Activated naive CD8-positive, alpha-beta T cell treated with anti-CD3 and anti-CD28 coated beads, Interleukin-2, amount 10 ng/mL, durations not matched to agents 7 days and 5 days (primary cell): Measurements from ENCODE around the gene KCNB1. TPM values are rescaled to one million over a fixed set of nuclear protein-coding genes. Genes with fewer than 3 reads are reported as not detected.

Experiments used
- ATAC-seq: fragments of 150-1000 bp; cut with Tn5 transposase; one replicate; pipeline ENCODE4 v1.10.0; 2021; ENCODE audit warnings: low read depth, moderate library complexity
- POLR2A ChIA-PET: fragments of 350-600 bp; sonication (Branson Sonifier 250); formaldehyde crosslinking; loops from one replicate; lab custom pipeline; 2021; ENCODE audit warnings: antibody characterized with exemption; lab: Charles Lee
- DNase-seq: peaks from one replicate; pipeline ENCODE4 v3.0.0; 2021
- H3K27ac Mint-ChIP-seq: one replicate; pipeline ENCODE4 v1.8.0; 2022; ENCODE audit warnings: mild to moderate bottlenecking, mixed read lengths
- H3K27me3 Mint-ChIP-seq: one replicate; pipeline ENCODE4 v1.8.0; 2022; ENCODE audit warnings: mild to moderate bottlenecking, moderate library complexity, mixed read lengths
- H3K36me3 Mint-ChIP-seq: one replicate; pipeline ENCODE4 v1.8.0; 2021; ENCODE audit warnings: mild to moderate bottlenecking, mixed read lengths
- H3K4me1 Mint-ChIP-seq: one replicate; pipeline ENCODE4 v1.8.0; 2021; ENCODE audit warnings: mixed read lengths
- H3K4me3 Mint-ChIP-seq: one replicate; pipeline ENCODE4 v1.8.0; 2022; ENCODE audit warnings: mild to moderate bottlenecking, moderate library complexity, mixed read lengths
- H3K9me3 Mint-ChIP-seq: one replicate; pipeline ENCODE4 v1.8.0; 2021; ENCODE audit warnings: mixed read lengths
- total RNA-seq, 2 experiments: library from RNA; stranded (reverse); gene quantifications; one replicate each; pipeline ENCODE4 v1.2.3, GENCODE V29; 2021

Gene KCNB1
- total RNA-seq, 2 experiments from 2014 or later: 0.09 TPM; not detected in 1

- ATAC-seq (no peak), DNase-seq (no peak)
- H3K4me3 Mint-ChIP-seq: no peak overlapping the region
- POLR2A ChIA-PET: no interaction called here
- H3K9me3 Mint-ChIP-seq: no peaks in the 10 kb centered on the region
- no peaks in the 10 kb centered on the region for H3K36me3 Mint-ChIP-seq
- H3K27ac Mint-ChIP-seq: no peak overlapping the region
- H3K27me3 Mint-ChIP-seq: peaks cover 23% of the 10 kb centered on the region
- H3K4me1 Mint-ChIP-seq: peaks cover 2% of the 10 kb centered on the region
Observed at GRCh38 chr20:49346682-49347081, 135.8 kb downstream of the KCNB1 start.

- no peak overlapping the region for H3K4me3 Mint-ChIP-seq
- no peak for ATAC-seq
- DNase-seq: no peak
- H3K27ac Mint-ChIP-seq: no peak overlapping the region
- no peaks in the 10 kb centered on the region for H3K36me3 Mint-ChIP-seq
- POLR2A ChIA-PET: no interaction called here
- H3K4me1 Mint-ChIP-seq: peaks cover 2% of the 10 kb centered on the region
- peaks cover 25% of the 10 kb centered on the region for H3K27me3 Mint-ChIP-seq
- no peaks in the 10 kb centered on the region for H3K9me3 Mint-ChIP-seq
Observed at GRCh38 chr20:49345524-49345923, 136.9 kb downstream of the KCNB1 start.

- DNase-seq: no peak
- Mint-ChIP-seq H3K9me3 (no peaks in the 10 kb centered on the region), H3K27me3 (peaks cover 25% of the 10 kb centered on the region), H3K4me3 (no peak overlapping the region), H3K36me3 (no peaks in the 10 kb centered on the region), H3K27ac (no peak overlapping the region), H3K4me1 (peaks cover 2% of the 10 kb centered on the region)
- ATAC-seq: no peak
- POLR2A ChIA-PET: no interaction called here
Observed at GRCh38 chr20:49344975-49345374, 137.5 kb downstream of the KCNB1 start.

- DNase-seq (no peak), ATAC-seq (no peak)
- no peaks in the 10 kb centered on the region for H3K36me3 Mint-ChIP-seq
- H3K4me3 Mint-ChIP-seq: no peak overlapping the region
- H3K4me1 Mint-ChIP-seq: peaks cover 2% of the 10 kb centered on the region
- H3K27me3 Mint-ChIP-seq: peaks cover 25% of the 10 kb centered on the region
- no peak overlapping the region for H3K27ac Mint-ChIP-seq
- H3K9me3 Mint-ChIP-seq: no peaks in the 10 kb centered on the region
- POLR2A ChIA-PET: no interaction called here
Observed at GRCh38 chr20:49344140-49344539, 138.3 kb downstream of the KCNB1 start.

DNA sequence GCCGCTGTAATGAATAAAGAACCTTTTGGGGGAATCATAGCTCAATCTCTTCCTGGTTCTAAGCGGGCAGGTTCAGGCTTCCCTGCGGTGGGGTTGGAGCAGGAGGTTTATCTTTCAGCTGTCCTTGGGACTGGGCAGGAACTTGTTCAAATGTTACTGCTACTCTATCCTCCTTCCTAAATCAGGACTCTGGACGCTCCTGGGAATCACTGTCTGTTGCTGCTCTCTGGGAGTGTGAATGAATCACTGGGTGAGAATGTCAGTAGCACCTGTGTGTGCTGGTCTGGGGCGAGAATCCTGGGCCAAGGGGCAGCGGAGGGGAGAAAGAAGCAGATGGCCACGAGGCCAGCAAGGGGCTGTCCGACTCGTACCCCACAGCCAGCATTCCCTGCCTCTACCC lies 139.2 kb downstream of the KCNB1 start:
- ATAC-seq (no peak), DNase-seq (no peak)
- no peak overlapping the region for H3K4me3 Mint-ChIP-seq
- H3K36me3 Mint-ChIP-seq: no peaks in the 10 kb centered on the region
- H3K27me3 Mint-ChIP-seq: peaks cover 25% of the 10 kb centered on the region
- H3K4me1 Mint-ChIP-seq: peaks cover 2% of the 10 kb centered on the region
- H3K27ac Mint-ChIP-seq: no peak overlapping the region
- H3K9me3 Mint-ChIP-seq: no peaks in the 10 kb centered on the region
- POLR2A ChIA-PET: no interaction called here

- Mint-ChIP-seq H3K9me3 (no peaks in the 10 kb centered on the region), H3K4me1 (no peaks in the 10 kb centered on the region), H3K36me3 (no peaks in the 10 kb centered on the region), H3K27me3 (peaks cover 25% of the 10 kb centered on the region), H3K4me3 (no peak overlapping the region), H3K27ac (no peak overlapping the region)
- DNase-seq (no peak), ATAC-seq (no peak)
- POLR2A ChIA-PET: no interaction called here
Observed at GRCh38 chr20:49340161-49340966, 142.1 kb downstream of the KCNB1 start.

- Mint-ChIP-seq H3K36me3 (no peaks in the 10 kb centered on the region), H3K9me3 (no peaks in the 10 kb centered on the region), H3K27me3 (peaks cover 25% of the 10 kb centered on the region), H3K27ac (no peak overlapping the region), H3K4me3 (no peak overlapping the region), H3K4me1 (no peaks in the 10 kb centered on the region)
- no peak for DNase-seq
- POLR2A ChIA-PET: no interaction called here
- ATAC-seq: no peak
Observed at GRCh38 chr20:49339123-49339522, 143.3 kb downstream of the KCNB1 start.

- H3K36me3 Mint-ChIP-seq: no peaks in the 10 kb centered on the region
- no peak overlapping the region for H3K27ac Mint-ChIP-seq
- DNase-seq (no peak), ATAC-seq (no peak)
- no peak overlapping the region for H3K4me3 Mint-ChIP-seq
- H3K27me3 Mint-ChIP-seq: peaks cover 19% of the 10 kb centered on the region
- POLR2A ChIA-PET: no interaction called here
- H3K4me1 Mint-ChIP-seq: peaks cover 2% of the 10 kb centered on the region
- H3K9me3 Mint-ChIP-seq: no peaks in the 10 kb centered on the region
Observed at GRCh38 chr20:49338061-49338460, 144.4 kb downstream of the KCNB1 start.

GRCh38 chr20:49337357-49337756 lies 145.1 kb downstream of the KCNB1 start:
- peaks cover 2% of the 10 kb centered on the region for H3K4me1 Mint-ChIP-seq
- H3K27me3 Mint-ChIP-seq: peaks cover 21% of the 10 kb centered on the region
- DNase-seq (no peak), ATAC-seq (no peak)
- no peak overlapping the region for H3K27ac Mint-ChIP-seq
- no peak overlapping the region for H3K4me3 Mint-ChIP-seq
- no peaks in the 10 kb centered on the region for H3K36me3 Mint-ChIP-seq
- POLR2A ChIA-PET: no interaction called here
- H3K9me3 Mint-ChIP-seq: no peaks in the 10 kb centered on the region

- ATAC-seq: no peak
- H3K4me1 Mint-ChIP-seq: peaks cover 2% of the 10 kb centered on the region
- no peak for DNase-seq
- peaks cover 17% of the 10 kb centered on the region for H3K27me3 Mint-ChIP-seq
- H3K9me3 Mint-ChIP-seq: no peaks in the 10 kb centered on the region
- no peak overlapping the region for H3K4me3 Mint-ChIP-seq
- H3K36me3 Mint-ChIP-seq: no peaks in the 10 kb centered on the region
- H3K27ac Mint-ChIP-seq: no peak overlapping the region
- POLR2A ChIA-PET: interaction anchor here (0.5 kb wide), 1 partner anchor 598 kb away, joined by 4 read pairs; no protein-coding TSS in a partner anchor
Observed at GRCh38 chr20:49336786-49337185, 145.7 kb downstream of the KCNB1 start.

DNA sequence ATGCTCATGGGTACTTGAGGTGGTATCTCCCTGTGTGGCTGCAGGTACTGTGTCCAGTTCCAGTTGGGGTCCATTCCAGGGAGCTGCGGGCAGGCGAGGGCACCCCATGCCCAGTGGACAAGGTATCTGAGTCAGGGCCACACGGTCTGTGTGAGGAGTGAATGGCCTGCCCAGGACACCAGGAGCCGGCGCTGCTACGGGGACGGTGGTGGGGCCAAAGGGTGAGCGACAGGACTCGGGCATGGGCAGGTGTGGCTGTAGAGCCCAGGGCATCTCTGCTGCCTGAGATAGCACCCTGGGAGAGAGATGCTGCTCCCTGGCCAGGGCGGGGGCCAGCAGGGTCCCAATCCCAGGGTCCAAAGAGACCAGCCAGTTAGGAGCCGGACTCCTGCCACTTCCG lies 147.0 kb downstream of the KCNB1 start:
- Mint-ChIP-seq H3K4me1 (peaks cover 2% of the 10 kb centered on the region), H3K36me3 (no peaks in the 10 kb centered on the region), H3K27me3 (peaks cover 14% of the 10 kb centered on the region), H3K9me3 (no peaks in the 10 kb centered on the region), H3K27ac (no peak overlapping the region), H3K4me3 (no peak overlapping the region)
- POLR2A ChIA-PET: no interaction called here
- ATAC-seq (no peak), DNase-seq (no peak)

DNA sequence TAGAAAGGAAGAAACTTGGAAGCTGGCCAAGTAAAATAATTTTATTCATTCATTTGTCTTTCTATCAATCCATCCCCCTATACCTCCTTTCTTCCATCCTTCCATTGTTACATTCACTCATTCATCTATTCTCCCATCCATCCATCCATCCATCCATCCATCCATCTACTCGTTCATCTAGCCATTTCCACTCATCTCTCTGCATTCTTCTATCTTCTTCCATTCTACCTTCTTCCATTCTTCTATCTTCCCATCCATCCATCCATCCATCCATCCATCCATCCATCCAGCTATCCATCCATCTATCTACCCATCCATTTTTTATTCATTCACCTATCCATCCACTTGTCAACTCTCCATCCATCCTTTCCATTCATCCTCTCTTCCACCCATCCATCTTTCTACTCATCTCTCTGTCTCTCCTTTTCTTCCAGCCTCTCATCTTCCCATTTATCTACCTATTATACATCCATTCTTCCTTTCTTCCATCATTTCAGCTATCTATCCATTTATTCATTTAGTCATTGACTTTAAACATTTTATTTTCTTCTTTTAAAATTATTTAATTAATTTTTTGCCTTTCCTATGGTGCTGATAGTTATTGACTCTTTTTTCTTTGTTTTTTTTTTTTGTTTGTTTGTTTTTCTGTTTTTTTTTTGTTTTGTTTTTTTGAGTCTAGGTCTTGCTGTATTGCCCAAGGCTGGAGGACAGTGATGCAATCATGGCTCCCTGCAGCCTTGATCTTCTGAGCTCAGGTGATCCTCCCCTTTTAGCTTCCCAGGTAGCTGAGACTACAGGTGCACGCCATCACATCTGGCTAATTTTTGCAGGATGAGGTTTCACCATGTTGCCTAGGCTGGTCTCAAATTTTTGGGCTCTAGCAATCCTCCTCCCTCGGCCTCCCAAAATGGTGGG lies 151.5 kb downstream of the KCNB1 start:
- Mint-ChIP-seq H3K27ac (no peak overlapping the region), H3K27me3 (peaks cover 28% of the 10 kb centered on the region), H3K9me3 (no peaks in the 10 kb centered on the region), H3K4me3 (no peak overlapping the region), H3K4me1 (peaks cover 2% of the 10 kb centered on the region), H3K36me3 (no peaks in the 10 kb centered on the region)
- POLR2A ChIA-PET: no interaction called here
- ATAC-seq: no peak
- DNase-seq: no peak

- peaks cover 26% of the 10 kb centered on the region for H3K27me3 Mint-ChIP-seq
- peaks cover 3% of the 10 kb centered on the region for H3K4me1 Mint-ChIP-seq
- H3K9me3 Mint-ChIP-seq: no peaks in the 10 kb centered on the region
- POLR2A ChIA-PET: no interaction called here
- no peaks in the 10 kb centered on the region for H3K36me3 Mint-ChIP-seq
- no peak for ATAC-seq
- no peak overlapping the region for H3K4me3 Mint-ChIP-seq
- H3K27ac Mint-ChIP-seq: no peak overlapping the region
- no peak for DNase-seq
Observed at GRCh38 chr20:49328790-49329189, 153.7 kb downstream of the KCNB1 start.
